Measurements from ENCODE around the gene ZMYND15.

GRCh38 chr17:4788159-4788806 lies 48.6 kb downstream of the ZMYND15 start:
- no peak for TF ChIP-seq POLR2AphosphoS5 (IDR thresholded peaks at IDR 0.05; ENCODE audit: low read depth)
- TF ChIP-seq CTCF (IDR thresholded peaks at IDR 0.05; ENCODE audit: insufficient read depth, low read length): no peak
- no peak for TF ChIP-seq SPI1 (IDR thresholded peaks at IDR 0.05; ENCODE audit: borderline replicate concordance, low read depth)
- TF ChIP-seq GABPA (IDR thresholded peaks at IDR 0.05; ENCODE audit: low read depth): no peak
- TF ChIP-seq, protein P1, sequence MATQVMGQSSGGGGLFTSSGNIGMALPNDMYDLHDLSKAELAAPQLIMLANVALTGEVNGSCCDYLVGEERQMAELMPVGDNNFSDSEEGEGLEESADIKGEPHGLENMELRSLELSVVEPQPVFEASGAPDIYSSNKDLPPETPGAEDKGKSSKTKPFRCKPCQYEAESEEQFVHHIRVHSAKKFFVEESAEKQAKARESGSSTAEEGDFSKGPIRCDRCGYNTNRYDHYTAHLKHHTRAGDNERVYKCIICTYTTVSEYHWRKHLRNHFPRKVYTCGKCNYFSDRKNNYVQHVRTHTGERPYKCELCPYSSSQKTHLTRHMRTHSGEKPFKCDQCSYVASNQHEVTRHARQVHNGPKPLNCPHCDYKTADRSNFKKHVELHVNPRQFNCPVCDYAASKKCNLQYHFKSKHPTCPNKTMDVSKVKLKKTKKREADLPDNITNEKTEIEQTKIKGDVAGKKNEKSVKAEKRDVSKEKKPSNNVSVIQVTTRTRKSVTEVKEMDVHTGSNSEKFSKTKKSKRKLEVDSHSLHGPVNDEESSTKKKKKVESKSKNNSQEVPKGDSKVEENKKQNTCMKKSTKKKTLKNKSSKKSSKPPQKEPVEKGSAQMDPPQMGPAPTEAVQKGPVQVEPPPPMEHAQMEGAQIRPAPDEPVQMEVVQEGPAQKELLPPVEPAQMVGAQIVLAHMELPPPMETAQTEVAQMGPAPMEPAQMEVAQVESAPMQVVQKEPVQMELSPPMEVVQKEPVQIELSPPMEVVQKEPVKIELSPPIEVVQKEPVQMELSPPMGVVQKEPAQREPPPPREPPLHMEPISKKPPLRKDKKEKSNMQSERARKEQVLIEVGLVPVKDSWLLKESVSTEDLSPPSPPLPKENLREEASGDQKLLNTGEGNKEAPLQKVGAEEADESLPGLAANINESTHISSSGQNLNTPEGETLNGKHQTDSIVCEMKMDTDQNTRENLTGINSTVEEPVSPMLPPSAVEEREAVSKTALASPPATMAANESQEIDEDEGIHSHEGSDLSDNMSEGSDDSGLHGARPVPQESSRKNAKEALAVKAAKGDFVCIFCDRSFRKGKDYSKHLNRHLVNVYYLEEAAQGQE (IDR thresholded peaks at IDR 0.05; ENCODE audit: insufficient replicate concordance, low read depth): no peak
